ENCODE measurements around the gene SEMA6A.

SEMA6A gene

GRCh38 chr5:116428966-116429365 is 145.7 kb downstream of the SEMA6A start:
- no peak for DNase-seq

GRCh38 chr5:116428413-116428812 is 146.2 kb downstream of the SEMA6A start:
- no peak for DNase-seq

- no peak for DNase-seq
These were observed 149.7 kb downstream of the SEMA6A start for GRCh38 chr5:116424951-116425350.

GRCh38 chr5:116424258-116424615 is 150.4 kb downstream of the SEMA6A start:
- no peak for DNase-seq

GRCh38 chr5:116423587-116424257 is 150.9 kb downstream of the SEMA6A start:
- no peak for DNase-seq

- DNase-seq: no peak
These were observed 151.5 kb downstream of the SEMA6A start for GRCh38 chr5:116423141-116423540.

- DNase-seq: no peak
These were observed 153.5 kb downstream of the SEMA6A start for GRCh38 chr5:116421080-116421629.

GRCh38 chr5:116420540-116420939 is 154.1 kb downstream of the SEMA6A start:
- DNase-seq: no peak

GRCh38 chr5:116419258-116419657 is 155.4 kb downstream of the SEMA6A start:
- no peak for DNase-seq

- no peak for DNase-seq
These were observed 155.8 kb downstream of the SEMA6A start for GRCh38 chr5:116418774-116419173.

GRCh38 chr5:116418016-116418415 is 156.6 kb downstream of the SEMA6A start:
- DNase-seq: no peak

- no peak for DNase-seq
These were observed 158.6 kb downstream of the SEMA6A start for GRCh38 chr5:116415989-116416388.

- DNase-seq: no peak
These were observed 159.4 kb downstream of the SEMA6A start for GRCh38 chr5:116415182-116415581.

- DNase-seq: no peak
These were observed 163.5 kb downstream of the SEMA6A start for GRCh38 chr5:116411101-116411571.

GRCh38 chr5:116410336-116410890 is 164.2 kb downstream of the SEMA6A start:
- no peak for DNase-seq

- no peak for DNase-seq
These were observed 164.9 kb downstream of the SEMA6A start for GRCh38 chr5:116409591-116410296.

GRCh38 chr5:116406306-116407041 is 168.1 kb downstream of the SEMA6A start:
- no peak for DNase-seq

GRCh38 chr5:116404792-116405191 is 169.8 kb downstream of the SEMA6A start:
- no peak for DNase-seq

GRCh38 chr5:116404016-116404415 is 170.6 kb downstream of the SEMA6A start:
- no peak for DNase-seq

GRCh38 chr5:116402235-116402634 is 172.4 kb downstream of the SEMA6A start:
- DNase-seq: no peak

GRCh38 chr5:116401576-116401975 is 173.0 kb downstream of the SEMA6A start:
- DNase-seq: no peak

- no peak for DNase-seq
These were observed 178.0 kb downstream of the SEMA6A start for GRCh38 chr5:116396476-116397099.
